Vagina (tissue), 2 donors: ENCODE measurements around the gene MEGF9. TPM values are rescaled to one million over a fixed set of nuclear protein-coding genes. Genes with fewer than 3 reads are reported as not detected.

ENCODE experiments used
- DNase-seq, 2 donors: peaks; one replicate each; pipeline ENCODE4 v3.0.0-alpha.2; 2017; ENCODE audit errors: extremely low spot score in 2 of 2
- H3K27ac ChIP-seq: fragments of 200-600 bp; sonication (generic); one replicate; pipeline ENCODE4 v1.5.1; 2019
- H3K27me3 ChIP-seq: fragments of 200-600 bp; sonication (generic); one replicate; pipeline ENCODE4 v1.5.1; 2019
- H3K36me3 ChIP-seq, 2 donors: fragments of 200-600 bp; sonication (generic); one replicate each; pipeline ENCODE4 v1.5.1; 2017 to 2019
- H3K4me1 ChIP-seq: fragments of 200-600 bp; sonication (generic); one replicate; pipeline ENCODE4 v1.5.1; 2019
- H3K4me3 ChIP-seq, 2 donors: fragments of 200-600 bp; sonication (generic); 1 replicate in 1 of 2; 2 replicates in 1 of 2; pipeline ENCODE4 v1.5.1; 2016 to 2019
- H3K9me3 ChIP-seq: fragments of 200-600 bp; sonication (generic); one replicate; pipeline ENCODE4 v1.5.1; 2019
- CTCF ChIP-seq, 3 experiments: fragments of 450-650 bp in 2 of 3; fragments of 200-600 bp in 1 of 3; sonication (generic) in 1 of 3; IDR thresholded peaks; one replicate each; pipeline ENCODE4 v1.5.1; 2017 to 2019; ENCODE audit warnings: antibody characterized with exemption in 3 of 3, mild to moderate bottlenecking in 2 of 3, moderate library complexity in 2 of 3
- POLR2A ChIP-seq, 2 donors: fragments of 450-650 bp; IDR thresholded peaks; one replicate each; pipeline ENCODE4 v1.6.1; 2017; ENCODE audit warnings: antibody characterized with exemption in 2 of 2, mild to moderate bottlenecking in 2 of 2, moderate library complexity in 2 of 2
- POLR2AphosphoS5 ChIP-seq, 2 donors: sonication (generic); formaldehyde crosslinking; IDR thresholded peaks; one replicate each; pipeline ENCODE4 v1.9.0; 2017; ENCODE audit warnings: antibody characterized with exemption in 2 of 2, mild to moderate bottlenecking in 2 of 2, low read depth in 1 of 2; ENCODE audit not compliant: insufficient read depth in 1 of 2
- intact Hi-C: fragments of 100-400 bp; cut with DNase I; formaldehyde crosslinking; loops from one replicate; pipeline ENCODE4 v1.15.1; 2023
- total RNA-seq: library from RNA; depleted of rRNA; stranded (reverse); fragments of >200 nt; gene quantifications from one replicate; pipeline ENCODE4 v1.2.3, GENCODE V29; 2016

Gene MEGF9
- total RNA-seq, 1 donor from 2014 or later, result 17.7 TPM

- H3K4me3 ChIP-seq, result no peak overlapping the region
- H3K9me3 ChIP-seq, result no peaks in the 10 kb centered on the region
- H3K27ac ChIP-seq, result no peak overlapping the region
- H3K36me3 ChIP-seq, result no peaks in the 10 kb centered on the region
- intact Hi-C loops, result no loop called here
- no peaks in the 10 kb centered on the region for H3K27me3 ChIP-seq
- no peak for DNase-seq
- peaks cover 7% of the 10 kb centered on the region for H3K4me1 ChIP-seq
- TF ChIP-seq CTCF (IDR thresholded peaks at IDR 0.05) (no peak), POLR2AphosphoS5 (IDR thresholded peaks at IDR 0.05; ENCODE audit: insufficient read depth in 1 of 2, low read depth in 1 of 2) (no peak), POLR2A (IDR thresholded peaks at IDR 0.05) (no peak)
Measured at GRCh38 chr9:120621941-120622340, 92.3 kb downstream of the MEGF9 start.

- peaks cover 3% of the 10 kb centered on the region for H3K4me1 ChIP-seq
- intact Hi-C loops, result no loop called here
- no peak overlapping the region for H3K4me3 ChIP-seq
- no peaks in the 10 kb centered on the region for H3K9me3 ChIP-seq
- peak; percentile 22 to 75 (median 64) for TF ChIP-seq CTCF (IDR thresholded peaks at IDR 0.05)
- TF ChIP-seq POLR2AphosphoS5 (IDR thresholded peaks at IDR 0.05; ENCODE audit: insufficient read depth in 1 of 2, low read depth in 1 of 2), result peak in 1 of 2 donors; percentile 58
- no peak for TF ChIP-seq POLR2A (IDR thresholded peaks at IDR 0.05)
- no peak overlapping the region for H3K27ac ChIP-seq
- no peaks in the 10 kb centered on the region for H3K27me3 ChIP-seq
- no peak for DNase-seq
- H3K36me3 ChIP-seq, result no peaks in the 10 kb centered on the region
Measured at GRCh38 chr9:120619751-120620655, 94.3 kb downstream of the MEGF9 start.

- DNase-seq, result no peak
- no peak overlapping the region for H3K27ac ChIP-seq
- intact Hi-C loops, result no loop called here
Measured at GRCh38 chr9:120616966-120617935, 97.0 kb downstream of the MEGF9 start.

GRCh38 chr9:120612218-120612617 is 102.1 kb downstream of the MEGF9 start:
- peaks cover 0 to 4% of the 10 kb centered on the region in 2 donors for H3K36me3 ChIP-seq
- H3K4me1 ChIP-seq, result no peaks in the 10 kb centered on the region
- TF ChIP-seq CTCF (IDR thresholded peaks at IDR 0.05) (no peak), POLR2A (IDR thresholded peaks at IDR 0.05) (no peak)
- intact Hi-C loops, result no loop called here
- H3K27ac ChIP-seq, result no peak overlapping the region
- H3K27me3 ChIP-seq, result no peaks in the 10 kb centered on the region
- no peaks in the 10 kb centered on the region for H3K9me3 ChIP-seq
- no peak overlapping the region for H3K4me3 ChIP-seq
- DNase-seq, result no peak

More at GRCh38 chr9:120616966-120617935, 97.0 kb downstream of the MEGF9 start:
- no peaks in the 10 kb centered on the region for H3K4me1 ChIP-seq
- H3K36me3 ChIP-seq, result no peaks in the 10 kb centered on the region
- TF ChIP-seq POLR2A (IDR thresholded peaks at IDR 0.05), result no peak
- no peak for TF ChIP-seq CTCF (IDR thresholded peaks at IDR 0.05)
- TF ChIP-seq POLR2AphosphoS5 (IDR thresholded peaks at IDR 0.05; ENCODE audit: insufficient read depth in 1 of 2, low read depth in 1 of 2), result no peak
- H3K9me3 ChIP-seq, result no peaks in the 10 kb centered on the region
- no peaks in the 10 kb centered on the region for H3K27me3 ChIP-seq
- no peak overlapping the region for H3K4me3 ChIP-seq
